CD14-positive monocyte (primary cell): ENCODE results near the gene GCA. TPM values are rescaled to one million over a fixed set of nuclear protein-coding genes. Genes with fewer than 3 reads are reported as not detected.

Source experiments
- DNase-seq, 3 donors: peaks; one replicate each; pipeline ENCODE4 v3.0.0-alpha.2; 2011 to 2022
- H2AFZ ChIP-seq: 2 replicates; pipeline ENCODE4 v1.6.0; 2012; ENCODE audit warnings: mild to moderate bottlenecking, low read depth, low read length, inconsistent platforms; ENCODE audit not compliant: insufficient read depth, poor library complexity, severe bottlenecking
- H3K27ac ChIP-seq, 2 donors: 1 replicate in 1 of 2; 2 replicates in 1 of 2; pipeline ENCODE4 v1.5.1; 2012 to 2013; ENCODE audit warnings: low read length in 2 of 2, control low read depth in 1 of 2, inconsistent platforms in 1 of 2, low read depth in 1 of 2, mild to moderate bottlenecking in 1 of 2
- H3K27me3 ChIP-seq, 2 donors: one replicate each; pipeline versions ENCODE4 v1.6.0 to v1.6.1; 2011 to 2013; ENCODE audit warnings: low read length in 2 of 2; ENCODE audit not compliant: control insufficient read depth in 2 of 2, insufficient read depth in 2 of 2
- H3K36me3 ChIP-seq, 2 donors: replicated peaks in 1 of 2; 1 replicate in 1 of 2; 2 replicates in 1 of 2; pipeline versions ENCODE4 v1.5.1 to v1.6.1; 2012 to 2013; ENCODE audit warnings: low read length in 2 of 2, control low read depth in 1 of 2, inconsistent platforms in 1 of 2, mild to moderate bottlenecking in 1 of 2; ENCODE audit not compliant: insufficient read depth in 2 of 2, control insufficient read depth in 1 of 2
- H3K4me1 ChIP-seq, 2 donors: 1 replicate in 1 of 2; 2 replicates in 1 of 2; pipeline versions ENCODE4 v1.5.1 to v1.6.1; 2012 to 2013; ENCODE audit warnings: low read length in 2 of 2, control low read depth in 1 of 2, inconsistent platforms in 1 of 2, mild to moderate bottlenecking in 1 of 2, moderate library complexity in 1 of 2; ENCODE audit not compliant: insufficient read depth in 2 of 2, control insufficient read depth in 1 of 2
- H3K4me2 ChIP-seq: replicated peaks from 2 replicates; pipeline ENCODE3; 2012; ENCODE audit warnings: low read length, moderate library complexity, mild to moderate bottlenecking; ENCODE audit not compliant: poor library complexity, severe bottlenecking; ENCODE audit errors: extremely low read depth
- H3K4me3 ChIP-seq, 3 experiments: fragments of 200-600 bp in 1 of 3; sonication (generic) in 1 of 3; replicated peaks in 1 of 3; 1 replicate in 2 of 3; 2 replicates in 1 of 3; pipeline ENCODE4 v1.5.1; 2011 to 2013; ENCODE audit warnings: low read length in 3 of 3, mild to moderate bottlenecking in 3 of 3, control low read depth in 2 of 3, low read depth in 2 of 3, inconsistent platforms in 1 of 3, moderate library complexity in 1 of 3
- H3K79me2 ChIP-seq: 2 replicates; pipeline ENCODE4 v1.6.0; 2012; ENCODE audit warnings: mild to moderate bottlenecking, control low read depth, inconsistent platforms, low read length, moderate library complexity; ENCODE audit not compliant: insufficient read depth
- H3K9ac ChIP-seq: 2 replicates; pipeline ENCODE4 v1.6.0; 2017; ENCODE audit warnings: low read length, mild to moderate bottlenecking; ENCODE audit not compliant: insufficient read depth, poor library complexity, severe bottlenecking
- H3K9me3 ChIP-seq, 2 donors: replicated peaks in 1 of 2; 1 replicate in 1 of 2; 2 replicates in 1 of 2; pipeline versions ENCODE4 v1.5.1 to v1.6.1; 2012 to 2013; ENCODE audit warnings: low read length in 2 of 2, control low read depth in 1 of 2; ENCODE audit not compliant: control insufficient read depth in 1 of 2, insufficient read depth in 1 of 2
- H4K20me1 ChIP-seq: 2 replicates; pipeline ENCODE4 v1.6.0; 2012; ENCODE audit warnings: mild to moderate bottlenecking, low read length, control low read depth, moderate library complexity; ENCODE audit not compliant: insufficient read depth
- H3K27ac Mint-ChIP-seq, 7 donors: one replicate each; pipeline ENCODE4 v1.8.0; 2020; ENCODE audit warnings: mild to moderate bottlenecking in 7 of 7, mixed read lengths in 7 of 7, moderate library complexity in 6 of 7, inconsistent platforms in 2 of 7
- H3K27me3 Mint-ChIP-seq, 3 donors: one replicate each; pipeline ENCODE4 v1.8.0; 2021 to 2022; ENCODE audit warnings: low read depth in 3 of 3, mild to moderate bottlenecking in 3 of 3, mixed read lengths in 3 of 3, moderate library complexity in 3 of 3, inconsistent platforms in 1 of 3
- H3K36me3 Mint-ChIP-seq, 2 donors: one replicate each; pipeline ENCODE4 v1.8.0; 2020; ENCODE audit warnings: mixed read lengths in 2 of 2, inconsistent platforms in 1 of 2, mild to moderate bottlenecking in 1 of 2
- H3K4me1 Mint-ChIP-seq: one replicate; pipeline ENCODE4 v1.8.0; 2020; ENCODE audit warnings: mild to moderate bottlenecking, mixed read lengths
- H3K4me3 Mint-ChIP-seq, 2 donors: one replicate each; pipeline ENCODE4 v1.8.0; 2020; ENCODE audit warnings: mild to moderate bottlenecking in 2 of 2, mixed read lengths in 2 of 2, moderate library complexity in 1 of 2
- H3K9me3 Mint-ChIP-seq, 7 donors: one replicate each; pipeline ENCODE4 v1.8.0; 2020 to 2022; ENCODE audit warnings: mixed read lengths in 7 of 7, mild to moderate bottlenecking in 6 of 7, moderate library complexity in 6 of 7, inconsistent platforms in 2 of 7
- CTCF ChIP-seq: fragments of 200-600 bp; IDR thresholded peaks from one replicate; pipeline ENCODE4 v1.8.0; 2022; ENCODE audit warnings: antibody characterized with exemption, mild to moderate bottlenecking
- WGBS: methylation state at CpG from one replicate; pipeline ENCODE4 v1.1.5; 2013; ENCODE audit warnings: missing lambda C conversion rate; ENCODE audit not compliant: insufficient coverage; 5-methylcytosine and 5-hydroxymethylcytosine counted together
- intact Hi-C, 2 donors: fragments of 100-400 bp; cut with micrococcal nuclease; formaldehyde crosslinking; loops; one replicate each; pipeline versions ENCODE4 v1.15.0 to v1.15.1; 2023
- polyA plus RNA-seq, 3 donors: library from polyadenylated mRNA; depleted of rRNA in 1 of 3; unstranded in 2 of 3; stranded (reverse) in 1 of 3; fragments of 300-500 nt in 2 of 3; fragments of >200 nt in 1 of 3; fragmentation: Illumina TruSeq in 2 of 3; gene quantifications; 1 replicate in 2 of 3; 2 replicates in 1 of 3; pipeline ENCODE4 v1.2.3, GENCODE V29; 2012 to 2021

The GCA gene
- polyA plus RNA-seq, 3 donors, result 129 to 441 (median 400) TPM

DNA sequence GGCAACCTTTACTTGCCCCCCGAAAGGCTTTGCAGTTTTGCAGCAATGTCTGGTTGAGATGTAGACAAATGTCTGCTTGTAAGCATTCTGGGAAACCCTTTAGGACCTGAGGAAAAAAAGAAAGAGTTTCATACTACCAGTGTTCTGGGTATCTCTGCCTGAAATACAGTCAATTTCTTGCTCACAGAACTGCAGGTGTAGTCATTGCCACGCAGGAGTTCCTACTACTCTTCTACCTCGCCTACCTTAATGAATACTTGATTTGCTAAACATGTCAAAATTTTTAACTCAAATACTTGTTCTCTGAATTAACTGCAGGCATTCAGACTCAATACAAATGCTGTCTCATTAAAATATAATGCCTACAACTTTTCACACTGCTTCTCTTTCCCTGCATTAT lies 56.4 kb downstream of the GCA start:
- Histone ChIP-seq H3K9ac (no peak overlapping the region), H2AFZ (no peak overlapping the region), H3K36me3 (no peaks in the 10 kb centered on the region), H3K27ac (no peak overlapping the region), H4K20me1 (no peaks in the 10 kb centered on the region), H3K27me3 (no peaks in the 10 kb centered on the region), H3K4me2 (no peak overlapping the region), H3K4me3 (no peak overlapping the region), H3K9me3 (no peaks in the 10 kb centered on the region), H3K79me2 (no peaks in the 10 kb centered on the region), H3K4me1 (no peaks in the 10 kb centered on the region)
- TF ChIP-seq CTCF, result no peak
- peaks cover 0 to 2% (median 1%) of the 10 kb centered on the region in 3 donors for H3K27me3 Mint-ChIP-seq
- no peaks in the 10 kb centered on the region for H3K36me3 Mint-ChIP-seq
- no peak for DNase-seq
- intact Hi-C loops, result no loop called here
- no peaks in the 10 kb centered on the region for H3K4me1 Mint-ChIP-seq
- 100% methylated on average over 2 of the region's 3 CpGs for WGBS
- H3K4me3 Mint-ChIP-seq, result no peak overlapping the region
- peaks cover 0 to 1% (median 0%) of the 10 kb centered on the region in 7 donors for H3K9me3 Mint-ChIP-seq
- H3K27ac Mint-ChIP-seq, result no peak overlapping the region

DNA sequence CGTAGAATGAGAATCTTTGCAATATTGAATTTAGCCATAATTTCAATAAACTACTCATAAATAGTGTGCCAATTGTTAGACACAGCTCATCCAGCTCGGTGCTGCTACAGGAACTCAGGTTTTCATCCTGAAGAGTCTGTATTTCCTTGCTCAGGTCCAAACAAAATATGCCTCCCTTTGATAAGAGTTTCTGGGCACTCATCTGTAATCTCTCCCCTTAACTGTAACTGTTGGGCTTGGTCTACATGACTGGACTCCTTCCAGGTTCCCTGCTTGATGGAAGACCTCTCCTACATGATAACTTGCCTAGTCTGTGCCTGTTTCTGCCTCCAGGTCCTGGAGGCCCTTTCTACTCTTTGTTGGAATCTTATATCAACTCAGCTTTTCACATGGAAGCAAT lies 57.9 kb downstream of the GCA start:
- intact Hi-C loops, result no loop called here
- H3K36me3 ChIP-seq, result no peaks in the 10 kb centered on the region
- H3K27ac ChIP-seq, result no peak overlapping the region
- Mint-ChIP-seq H3K36me3 (no peaks in the 10 kb centered on the region), H3K4me1 (peaks cover 10% of the 10 kb centered on the region), H3K27me3 (peaks cover 0 to 2% (median 1%) of the 10 kb centered on the region in 3 donors), H3K4me3 (no peak overlapping the region), H3K27ac (no peak overlapping the region), H3K9me3 (peaks cover 0 to 1% (median 0%) of the 10 kb centered on the region in 7 donors)
- H3K9ac ChIP-seq, result no peak overlapping the region
- no peak overlapping the region for H2AFZ ChIP-seq
- no peaks in the 10 kb centered on the region for H3K4me1 ChIP-seq
- H3K9me3 ChIP-seq, result no peaks in the 10 kb centered on the region
- DNase-seq, result no peak
- no peak overlapping the region for H3K4me2 ChIP-seq
- H3K4me3 ChIP-seq, result no peak overlapping the region
- H3K79me2 ChIP-seq, result no peaks in the 10 kb centered on the region
- no peaks in the 10 kb centered on the region for H3K27me3 ChIP-seq
- TF ChIP-seq CTCF, result no peak
- WGBS, result 83% methylated on average over 1 of the region's 2 CpGs
- H4K20me1 ChIP-seq, result no peaks in the 10 kb centered on the region
